ENCODE measurements around the gene CIC.

The CIC gene

DNA sequence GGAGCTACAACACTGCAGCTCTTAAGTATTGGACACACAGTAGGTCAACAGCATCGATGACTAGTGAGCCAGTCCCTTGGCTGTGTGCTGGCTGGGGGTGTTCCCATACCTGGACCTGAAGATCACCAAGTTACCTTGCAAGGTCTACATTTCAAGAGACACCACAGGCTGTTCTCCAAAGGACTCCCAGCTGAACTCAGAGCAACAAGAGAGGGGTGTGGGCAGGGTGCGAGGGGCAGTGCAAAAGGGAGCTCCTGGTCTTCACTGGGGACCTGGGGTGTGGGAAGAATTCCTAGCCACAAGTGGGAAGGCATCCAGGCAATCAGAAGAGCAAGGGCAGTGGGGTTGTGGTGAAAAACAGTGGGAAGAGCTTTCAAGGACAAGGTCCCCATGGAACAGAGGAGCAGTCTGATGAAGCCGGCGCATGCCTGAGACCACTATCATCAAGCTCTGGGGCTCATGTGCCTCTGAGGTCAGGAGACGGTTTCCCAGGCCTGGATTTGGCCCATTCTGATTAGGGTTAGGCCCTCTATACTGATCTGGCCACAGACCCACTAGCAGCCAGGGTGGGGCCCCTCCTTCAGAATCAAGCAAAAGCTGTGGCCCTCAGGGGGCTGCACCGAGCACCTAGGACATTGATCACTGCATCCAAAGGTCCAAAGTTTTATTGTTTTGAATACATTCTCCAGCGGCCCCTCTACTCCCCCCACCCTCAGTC is 22.0 kb upstream of the CIC start:
- Histone ChIP-seq H2BK5ac (ENCODE audit: low read depth, low read length, poor library complexity, severe bottlenecking) (no peak overlapping the region), H3K4me3 (ENCODE audit: insufficient read depth in 1 of 2, low read depth in 1 of 2, low read length in 2 of 2) (no peak overlapping the region), H3K9me3 (ENCODE audit: control insufficient read depth, low read length) (no peaks in the 10 kb centered on the region), H2AFZ (ENCODE audit: low read depth, low read length) (no peak overlapping the region), H2AK5ac (ENCODE audit: low read length, severe bottlenecking) (peak overlapping the region; percentile 80), H3K4me1 (ENCODE audit: control insufficient read depth, insufficient read depth, low read depth, low read length) (peaks cover 40% of the 10 kb centered on the region), H3K4ac (ENCODE audit: low read depth in 1 of 2, low read length in 2 of 2) (peak overlapping the region in 1 of 2 experiments; percentile 11), H3K36me3 (ENCODE audit: control insufficient read depth in 1 of 2, insufficient read depth in 2 of 2, low read depth in 1 of 2, low read length in 2 of 2) (peaks cover 14 to 50% of the 10 kb centered on the region in 2 experiments), H3K27ac (ENCODE audit: low read length, poor library complexity, severe bottlenecking) (peak overlapping the region; percentile 48), H4K91ac (ENCODE audit: low read length) (peak overlapping the region; percentile 70), H2BK15ac (ENCODE audit: low read depth, poor library complexity, severe bottlenecking) (no peak overlapping the region), H3K14ac (ENCODE audit: low read length in 2 of 2) (no peak overlapping the region), H3K4me2 (ENCODE audit: low read length, poor library complexity, severe bottlenecking) (no peak overlapping the region), H2BK120ac (ENCODE audit: low read depth, low read length) (peak overlapping the region; percentile 8), H2BK12ac (ENCODE audit: low read length in 2 of 2) (peak overlapping the region in 1 of 2 experiments; percentile 38), H3K9ac (ENCODE audit: low read length) (peak overlapping the region; percentile 99), H3K23ac (ENCODE audit: low read length in 2 of 2) (peak overlapping the region in 1 of 2 experiments; percentile 2), H3K18ac (ENCODE audit: low read depth in 1 of 2, low read length in 2 of 2) (no peak overlapping the region), H3K79me1 (replicated peaks; ENCODE audit: low read length, poor library complexity, severe bottlenecking) (peaks cover 21% of the 10 kb centered on the region), H3K27me3 (ENCODE audit: control insufficient read depth in 1 of 2, insufficient read depth in 1 of 2, low read length in 2 of 2) (no peaks in the 10 kb centered on the region), H4K8ac (ENCODE audit: low read length) (peak overlapping the region; percentile 85)
- 94% methylated on average over 7 of the region's 7 CpGs for WGBS
- peak; percentile 24 for DNase-seq

DNA sequence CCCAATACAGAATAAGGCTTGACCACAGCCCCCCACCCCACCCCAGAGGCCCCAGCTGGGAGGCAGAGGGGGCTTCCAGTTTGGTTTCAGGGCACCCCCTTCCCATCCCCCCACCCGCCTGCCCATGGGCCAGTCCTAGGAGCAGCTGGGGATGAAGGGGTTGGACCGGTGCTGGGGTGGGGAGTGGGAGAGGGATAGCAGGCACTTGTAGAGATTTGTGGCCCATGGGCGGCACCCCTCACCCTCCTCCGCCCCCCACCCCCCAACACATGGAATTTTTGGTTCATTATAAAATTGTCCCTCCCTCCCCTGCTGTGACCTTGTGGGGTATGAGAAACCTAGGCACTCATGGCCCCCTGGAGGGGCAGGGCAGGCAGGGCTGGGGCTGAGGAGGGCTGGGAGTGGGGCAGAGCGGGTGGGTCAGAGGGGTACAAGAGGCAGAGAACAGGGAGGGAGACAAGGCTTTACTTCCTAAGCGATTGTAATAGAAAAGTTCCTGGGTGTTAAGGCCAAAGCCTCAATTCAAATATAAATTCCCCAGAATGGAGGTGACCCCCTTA is 21.3 kb upstream of the CIC start:
- peaks cover 14 to 54% of the 10 kb centered on the region in 2 experiments for H3K36me3 ChIP-seq (ENCODE audit: control insufficient read depth in 1 of 2, insufficient read depth in 2 of 2, low read depth in 1 of 2, low read length in 2 of 2)
- no peak overlapping the region for H3K23ac ChIP-seq (ENCODE audit: low read length in 2 of 2)
- no peak overlapping the region for H3K18ac ChIP-seq (ENCODE audit: low read depth in 1 of 2, low read length in 2 of 2)
- peak overlapping the region; percentile 21 for H4K8ac ChIP-seq (ENCODE audit: low read length)
- no peak overlapping the region for H3K14ac ChIP-seq (ENCODE audit: low read length in 2 of 2)
- no peak overlapping the region for H2AK5ac ChIP-seq (ENCODE audit: low read length, severe bottlenecking)
- H2BK5ac ChIP-seq (ENCODE audit: low read depth, low read length, poor library complexity, severe bottlenecking) = no peak overlapping the region
- no peak overlapping the region for H3K27ac ChIP-seq (ENCODE audit: low read length, poor library complexity, severe bottlenecking)
- no peaks in the 10 kb centered on the region for H3K27me3 ChIP-seq (ENCODE audit: control insufficient read depth in 1 of 2, insufficient read depth in 1 of 2, low read length in 2 of 2)
- no peak overlapping the region for H4K91ac ChIP-seq (ENCODE audit: low read length)
- no peak overlapping the region for H3K4me3 ChIP-seq (ENCODE audit: insufficient read depth in 1 of 2, low read depth in 1 of 2, low read length in 2 of 2)
- H3K9me3 ChIP-seq (ENCODE audit: control insufficient read depth, low read length) = no peaks in the 10 kb centered on the region
- no peak overlapping the region for H3K4ac ChIP-seq (ENCODE audit: low read depth in 1 of 2, low read length in 2 of 2)
- peak overlapping the region; percentile 99 for H3K9ac ChIP-seq (ENCODE audit: low read length)
- H2AFZ ChIP-seq (ENCODE audit: low read depth, low read length) = no peak overlapping the region
- H2BK120ac ChIP-seq (ENCODE audit: low read depth, low read length) = no peak overlapping the region
- no peak overlapping the region for H3K4me2 ChIP-seq (ENCODE audit: low read length, poor library complexity, severe bottlenecking)
- peaks cover 47% of the 10 kb centered on the region for H3K4me1 ChIP-seq (ENCODE audit: control insufficient read depth, insufficient read depth, low read depth, low read length)
- DNase-seq = no peak
- peak overlapping the region; percentile 34 for H2BK15ac ChIP-seq (ENCODE audit: low read depth, poor library complexity, severe bottlenecking)
- no peak overlapping the region for H2BK12ac ChIP-seq (ENCODE audit: low read length in 2 of 2)
- H3K79me1 ChIP-seq (replicated peaks; ENCODE audit: low read length, poor library complexity, severe bottlenecking) = peaks cover 21% of the 10 kb centered on the region
- 88% methylated on average over 1 of the region's 6 CpGs for WGBS

DNA sequence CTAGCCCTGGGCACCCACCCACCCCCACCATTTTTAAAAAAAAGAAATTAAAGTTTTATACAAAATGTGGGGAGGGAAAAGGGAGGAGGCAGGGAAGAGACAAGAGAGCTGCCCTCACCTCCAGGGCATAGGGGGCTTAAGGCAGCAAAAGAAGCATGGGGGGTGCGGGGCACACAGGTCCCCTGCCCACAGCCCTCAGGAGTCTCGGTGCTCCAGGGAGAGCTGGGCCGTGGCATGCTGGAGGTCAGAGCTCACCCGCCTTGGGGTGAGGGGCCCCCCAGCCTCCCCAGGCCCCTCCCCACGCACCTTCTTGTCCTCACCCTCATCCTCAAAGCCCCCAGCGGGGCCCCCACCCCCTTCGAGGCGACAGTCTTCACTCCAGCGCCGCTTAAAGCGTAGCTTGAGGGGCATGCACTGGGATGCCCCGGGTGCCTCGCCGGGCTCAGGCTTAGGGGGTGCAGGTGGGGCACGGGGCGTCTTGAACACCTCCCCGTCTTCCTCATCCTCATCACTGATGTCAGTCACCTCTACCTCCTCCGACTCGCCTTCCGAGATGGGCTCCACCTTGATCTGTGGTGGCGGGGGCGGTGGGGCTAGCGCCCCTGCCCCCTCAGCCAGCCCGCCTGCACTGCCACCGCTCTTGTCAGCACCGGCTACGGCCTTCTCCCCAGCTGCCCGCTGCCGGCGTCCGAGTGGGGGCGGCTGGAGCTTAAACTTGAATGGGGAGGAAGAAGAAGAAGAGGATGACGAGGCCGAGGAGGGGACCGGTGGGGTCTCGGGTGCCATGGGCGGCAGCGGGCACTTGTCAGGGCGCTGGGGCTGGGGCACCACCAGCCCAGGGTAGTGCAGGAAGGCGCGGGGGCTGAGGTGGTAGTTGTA is 20.5 kb upstream of the CIC start:
- DNase-seq = no peak
- H3K18ac ChIP-seq (ENCODE audit: low read depth in 1 of 2, low read length in 2 of 2) = no peak overlapping the region
- H3K4me2 ChIP-seq (ENCODE audit: low read length, poor library complexity, severe bottlenecking) = no peak overlapping the region
- H3K9ac ChIP-seq (ENCODE audit: low read length) = no peak overlapping the region
- WGBS = 98% methylated on average over 41 of the region's 41 CpGs
- H3K9me3 ChIP-seq (ENCODE audit: control insufficient read depth, low read length) = no peaks in the 10 kb centered on the region
- H2BK5ac ChIP-seq (ENCODE audit: low read depth, low read length, poor library complexity, severe bottlenecking) = no peak overlapping the region
- H2AK5ac ChIP-seq (ENCODE audit: low read length, severe bottlenecking) = no peak overlapping the region
- peak overlapping the region; percentile 23 for H2BK120ac ChIP-seq (ENCODE audit: low read depth, low read length)
- H3K27me3 ChIP-seq (ENCODE audit: control insufficient read depth in 1 of 2, insufficient read depth in 1 of 2, low read length in 2 of 2) = no peaks in the 10 kb centered on the region
- H4K8ac ChIP-seq (ENCODE audit: low read length) = peak overlapping the region; percentile 49
- peak overlapping the region in 1 of 2 experiments; percentile 20 for H3K4me3 ChIP-seq (ENCODE audit: insufficient read depth in 1 of 2, low read depth in 1 of 2, low read length in 2 of 2)
- H3K27ac ChIP-seq (ENCODE audit: low read length, poor library complexity, severe bottlenecking) = no peak overlapping the region
- no peak overlapping the region for H3K23ac ChIP-seq (ENCODE audit: low read length in 2 of 2)
- H4K91ac ChIP-seq (ENCODE audit: low read length) = no peak overlapping the region
- H3K36me3 ChIP-seq (ENCODE audit: control insufficient read depth in 1 of 2, insufficient read depth in 2 of 2, low read depth in 1 of 2, low read length in 2 of 2) = peaks cover 14 to 55% of the 10 kb centered on the region in 2 experiments
- no peak overlapping the region for H3K14ac ChIP-seq (ENCODE audit: low read length in 2 of 2)
- peaks cover 21% of the 10 kb centered on the region for H3K79me1 ChIP-seq (replicated peaks; ENCODE audit: low read length, poor library complexity, severe bottlenecking)
- H3K4ac ChIP-seq (ENCODE audit: low read depth in 1 of 2, low read length in 2 of 2) = no peak overlapping the region
- no peak overlapping the region for H2AFZ ChIP-seq (ENCODE audit: low read depth, low read length)
- peaks cover 48% of the 10 kb centered on the region for H3K4me1 ChIP-seq (ENCODE audit: control insufficient read depth, insufficient read depth, low read depth, low read length)
- H2BK12ac ChIP-seq (ENCODE audit: low read length in 2 of 2) = no peak overlapping the region
- H2BK15ac ChIP-seq (ENCODE audit: low read depth, poor library complexity, severe bottlenecking) = no peak overlapping the region

All from mesenchymal stem cell (in vitro differentiated cells and primary cell).